Glutamatergic neuron (in vitro differentiated cells): ENCODE measurements around the gene LRRC25. TPM values are rescaled to one million over a fixed set of nuclear protein-coding genes. Genes with fewer than 3 reads are reported as not detected.
"Not testable (repeated sequence)": the region's sequence is repeated elsewhere in the genome, so short reads cannot be mapped to it uniquely, and the experiment has no call there.

Source experiments
- DNase-seq: peaks from one replicate; pipeline ENCODE4 v3.0.0; 2022
- H3K27ac Mint-ChIP-seq: one replicate; pipeline ENCODE4 v1.8.0; 2020; ENCODE audit warnings: mild to moderate bottlenecking, mixed read lengths, inconsistent platforms; ENCODE audit not compliant: unreplicated experiment
- H3K27me3 Mint-ChIP-seq: one replicate; pipeline ENCODE4 v1.8.0; 2020; ENCODE audit warnings: mild to moderate bottlenecking, moderate library complexity, mixed read lengths, inconsistent platforms; ENCODE audit not compliant: unreplicated experiment
- H3K36me3 Mint-ChIP-seq: one replicate; pipeline ENCODE4 v1.8.0; 2020; ENCODE audit warnings: mild to moderate bottlenecking, mixed read lengths, inconsistent platforms; ENCODE audit not compliant: unreplicated experiment
- H3K4me1 Mint-ChIP-seq: one replicate; pipeline ENCODE4 v1.8.0; 2020; ENCODE audit warnings: mild to moderate bottlenecking, low read depth, mixed read lengths, inconsistent platforms; ENCODE audit not compliant: unreplicated experiment
- H3K4me3 Mint-ChIP-seq: one replicate; pipeline ENCODE4 v1.8.0; 2020; ENCODE audit warnings: mild to moderate bottlenecking, mixed read lengths, inconsistent platforms; ENCODE audit not compliant: unreplicated experiment
- H3K9me3 Mint-ChIP-seq: one replicate; pipeline ENCODE4 v1.8.0; 2020; ENCODE audit warnings: mild to moderate bottlenecking, moderate library complexity, mixed read lengths, inconsistent platforms; ENCODE audit not compliant: unreplicated experiment
- total RNA-seq: library from RNA; stranded (reverse); fragmentation: NEBNext Ultra II Directional; extraction: Animal tissue kit (Norgen Biotek cat#: 25700); gene quantifications from one replicate; pipeline ENCODE4 v1.2.1, GENCODE V29; 2021; ENCODE audit not compliant: unreplicated experiment
- TF ChIP-seq, protein P1 (sequence below): fragments of 200-600 bp; sonication (generic); IDR thresholded peaks from one replicate; pipeline ENCODE4 v1.5.0; 2021; ENCODE audit not compliant: partially characterized antibody, unreplicated experiment

Gene LRRC25
- total RNA-seq, 1 donor from 2014 or later: not detected

DNA sequence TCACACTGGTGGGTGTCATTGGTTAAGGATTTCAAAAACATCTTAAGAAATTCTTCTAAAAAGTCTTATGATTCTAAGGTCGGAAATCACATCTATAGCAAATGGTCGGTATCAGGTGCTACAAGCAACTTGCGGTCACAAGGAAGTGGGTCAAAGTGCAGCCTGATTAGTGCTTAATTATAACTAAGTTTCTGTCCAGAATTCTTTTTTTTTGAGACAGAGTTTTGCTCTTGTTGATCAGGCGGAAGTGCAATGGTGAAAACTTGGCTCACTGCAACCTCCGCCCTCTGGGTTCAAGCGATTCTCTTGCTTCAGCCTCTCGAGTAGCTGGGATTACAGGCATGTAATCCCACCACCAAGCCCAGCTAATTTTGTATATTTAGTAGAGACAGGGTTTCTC, 12.6 kb downstream of the LRRC25 start:
- Mint-ChIP-seq H3K4me1 (peaks cover 3% of the 10 kb centered on the region), H3K36me3 (no peaks in the 10 kb centered on the region), H3K27ac (no peak overlapping the region), H3K27me3 (peaks cover 4% of the 10 kb centered on the region), H3K9me3 (peaks cover 4% of the 10 kb centered on the region), H3K4me3 (no peak overlapping the region)
- TF ChIP-seq, protein P1, sequence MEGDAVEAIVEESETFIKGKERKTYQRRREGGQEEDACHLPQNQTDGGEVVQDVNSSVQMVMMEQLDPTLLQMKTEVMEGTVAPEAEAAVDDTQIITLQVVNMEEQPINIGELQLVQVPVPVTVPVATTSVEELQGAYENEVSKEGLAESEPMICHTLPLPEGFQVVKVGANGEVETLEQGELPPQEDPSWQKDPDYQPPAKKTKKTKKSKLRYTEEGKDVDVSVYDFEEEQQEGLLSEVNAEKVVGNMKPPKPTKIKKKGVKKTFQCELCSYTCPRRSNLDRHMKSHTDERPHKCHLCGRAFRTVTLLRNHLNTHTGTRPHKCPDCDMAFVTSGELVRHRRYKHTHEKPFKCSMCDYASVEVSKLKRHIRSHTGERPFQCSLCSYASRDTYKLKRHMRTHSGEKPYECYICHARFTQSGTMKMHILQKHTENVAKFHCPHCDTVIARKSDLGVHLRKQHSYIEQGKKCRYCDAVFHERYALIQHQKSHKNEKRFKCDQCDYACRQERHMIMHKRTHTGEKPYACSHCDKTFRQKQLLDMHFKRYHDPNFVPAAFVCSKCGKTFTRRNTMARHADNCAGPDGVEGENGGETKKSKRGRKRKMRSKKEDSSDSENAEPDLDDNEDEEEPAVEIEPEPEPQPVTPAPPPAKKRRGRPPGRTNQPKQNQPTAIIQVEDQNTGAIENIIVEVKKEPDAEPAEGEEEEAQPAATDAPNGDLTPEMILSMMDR: no peak
- no peak for DNase-seq

DNA sequence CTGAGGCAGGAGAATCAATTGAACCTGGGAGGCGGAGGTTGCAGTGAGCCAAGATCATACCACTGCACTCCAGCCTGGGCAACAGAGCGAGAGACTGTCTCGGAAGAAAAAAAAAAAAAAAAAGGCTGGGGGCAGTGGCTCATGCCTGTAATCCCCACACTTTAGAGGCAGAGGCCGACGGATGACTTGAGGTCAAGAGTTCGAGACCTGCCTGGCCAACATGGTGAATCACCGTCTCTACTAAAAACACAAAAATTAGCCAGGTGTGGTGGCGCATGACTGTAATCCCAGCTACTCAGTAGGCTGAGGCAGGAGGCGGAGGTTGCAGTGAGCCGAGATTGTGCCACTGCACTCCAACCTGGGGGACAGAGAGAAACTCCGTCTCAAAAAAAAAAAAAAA, 13.8 kb downstream of the LRRC25 start:
- H3K27me3 Mint-ChIP-seq, H3K9me3 Mint-ChIP-seq, H3K4me1 Mint-ChIP-seq, H3K27ac Mint-ChIP-seq, DNase-seq, H3K4me3 Mint-ChIP-seq, H3K36me3 Mint-ChIP-seq: not testable (repeated sequence)

DNA sequence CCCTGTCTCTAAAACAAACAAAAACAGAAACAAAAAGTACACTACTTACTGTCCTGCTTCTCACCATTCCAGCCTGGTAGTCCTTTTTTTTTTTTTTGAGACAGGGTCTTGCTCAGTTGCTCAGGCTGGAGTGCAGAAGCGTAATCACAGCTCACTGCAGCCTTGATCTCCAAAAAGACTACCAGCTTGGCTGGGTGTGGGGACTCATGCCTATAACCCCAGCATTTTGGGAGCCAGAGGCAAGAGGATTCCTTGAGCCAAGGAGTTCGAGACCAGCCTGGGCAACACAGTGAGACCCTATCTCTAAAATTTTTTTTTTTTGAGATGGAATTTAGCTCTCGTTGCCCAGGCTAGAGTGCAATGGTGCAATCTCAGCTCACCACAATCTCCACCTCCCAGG, 16.6 kb downstream of the LRRC25 start:
- H3K4me3 Mint-ChIP-seq: no peak overlapping the region
- no peaks in the 10 kb centered on the region for H3K36me3 Mint-ChIP-seq
- H3K4me1 Mint-ChIP-seq: peaks cover 3% of the 10 kb centered on the region
- DNase-seq: no peak
- H3K27ac Mint-ChIP-seq: no peak overlapping the region
- TF ChIP-seq, protein P1: no peak
- H3K27me3 Mint-ChIP-seq: no peaks in the 10 kb centered on the region
- H3K9me3 Mint-ChIP-seq: peaks cover 4% of the 10 kb centered on the region

DNA sequence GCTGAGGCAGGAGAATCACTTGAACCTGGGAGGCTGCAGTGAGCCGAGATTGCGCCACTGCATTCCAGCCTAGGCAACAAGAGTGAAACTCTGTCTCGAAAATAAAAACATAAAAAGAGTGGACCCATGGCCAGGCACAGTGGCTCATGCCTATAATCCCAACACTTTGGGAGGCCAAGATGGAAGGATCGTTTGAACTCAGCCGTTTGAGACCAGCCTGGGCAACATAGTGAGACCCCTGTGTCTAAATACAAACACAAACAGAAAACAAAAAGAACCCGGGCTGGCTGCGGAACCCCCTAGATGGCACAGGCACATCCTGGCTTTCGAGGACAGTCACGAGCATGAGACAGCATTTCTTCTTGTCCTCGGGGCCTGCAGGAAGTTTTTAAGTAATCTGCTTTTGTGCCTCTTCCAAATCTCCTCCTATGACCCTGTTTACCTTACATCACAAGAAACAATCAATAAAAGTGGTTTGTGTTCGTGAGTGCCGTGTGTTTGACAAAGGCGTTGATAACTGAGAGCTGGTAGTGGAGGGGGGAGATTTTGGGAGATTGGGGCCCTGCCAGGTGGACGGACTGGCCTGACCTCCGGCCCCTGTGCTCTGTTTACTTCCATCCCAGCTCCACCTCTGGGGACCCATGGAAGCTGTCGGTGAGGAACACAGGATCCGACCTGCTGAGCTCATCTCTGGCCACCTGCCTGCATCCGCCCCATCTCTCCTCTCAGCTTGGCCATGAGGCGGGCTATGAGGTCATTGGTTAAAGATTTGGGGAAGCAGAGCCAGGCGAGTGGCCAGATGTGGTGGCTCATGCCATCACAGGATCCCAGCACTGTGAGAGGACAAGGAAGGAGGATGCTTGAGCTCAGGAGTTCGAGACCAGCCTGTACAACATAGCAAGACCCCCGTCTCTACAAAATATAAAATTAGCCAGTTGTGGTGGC, 17.3 kb downstream of the LRRC25 start:
- Mint-ChIP-seq H3K36me3 (no peaks in the 10 kb centered on the region), H3K9me3 (peaks cover 4% of the 10 kb centered on the region), H3K27ac (no peak overlapping the region), H3K4me3 (no peak overlapping the region), H3K4me1 (peaks cover 3% of the 10 kb centered on the region), H3K27me3 (no peaks in the 10 kb centered on the region)
- TF ChIP-seq, protein P1: no peak
- DNase-seq: no peak

DNA sequence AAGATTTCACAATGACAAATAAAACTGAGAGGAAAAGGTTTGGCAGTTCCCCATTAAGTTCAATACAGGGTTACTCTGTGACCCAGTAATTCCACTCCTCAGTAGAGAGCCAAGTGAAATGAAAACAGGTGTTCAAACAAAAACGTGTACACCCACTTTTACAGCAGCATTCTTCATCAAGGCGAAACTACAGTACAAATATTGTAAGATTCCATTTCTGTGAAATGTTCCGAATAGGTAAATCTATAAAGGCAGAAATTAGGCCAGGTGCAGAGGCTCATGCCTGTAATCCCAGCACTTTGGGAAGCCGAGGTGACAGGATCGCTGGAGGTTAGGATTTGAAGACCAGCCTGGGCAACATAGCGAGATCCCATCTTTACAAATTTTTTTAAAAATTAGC, 20.4 kb downstream of the LRRC25 start:
- no peak for DNase-seq
- H3K36me3 Mint-ChIP-seq: no peaks in the 10 kb centered on the region
- H3K27ac Mint-ChIP-seq: no peak overlapping the region
- TF ChIP-seq, protein P1: no peak
- H3K4me3 Mint-ChIP-seq: no peak overlapping the region
- peaks cover 3% of the 10 kb centered on the region for H3K27me3 Mint-ChIP-seq
- H3K4me1 Mint-ChIP-seq: peaks cover 7% of the 10 kb centered on the region
- H3K9me3 Mint-ChIP-seq: peaks cover 7% of the 10 kb centered on the region
